Activated naive CD8-positive, alpha-beta T cell treated with anti-CD3 and anti-CD28 coated beads, Interleukin-2, amount 50 U/mL, for 24 hours (primary cell): ENCODE measurements around the gene SORCS2.

Experiments used
- ATAC-seq: fragments of 150-1000 bp; cut with Tn5 transposase; one replicate; pipeline ENCODE4 v1.10.0; 2021
- DNase-seq: peaks from one replicate; pipeline ENCODE4 v3.0.0; 2021
- H3K27ac Mint-ChIP-seq: one replicate; pipeline ENCODE4 v1.8.0; 2021; ENCODE audit warnings: mild to moderate bottlenecking, mixed read lengths
- H3K27me3 Mint-ChIP-seq: one replicate; pipeline ENCODE4 v1.8.0; 2021; ENCODE audit warnings: mixed read lengths
- H3K36me3 Mint-ChIP-seq: one replicate; pipeline ENCODE4 v1.8.0; 2021; ENCODE audit warnings: low read depth, mixed read lengths
- H3K4me1 Mint-ChIP-seq: one replicate; pipeline ENCODE4 v1.8.0; 2021; ENCODE audit warnings: mixed read lengths
- H3K4me3 Mint-ChIP-seq: one replicate; pipeline ENCODE4 v1.8.0; 2021; ENCODE audit warnings: mild to moderate bottlenecking, moderate library complexity, mixed read lengths
- H3K9me3 Mint-ChIP-seq: one replicate; pipeline ENCODE4 v1.8.0; 2021; ENCODE audit warnings: mixed read lengths

The SORCS2 gene

DNA sequence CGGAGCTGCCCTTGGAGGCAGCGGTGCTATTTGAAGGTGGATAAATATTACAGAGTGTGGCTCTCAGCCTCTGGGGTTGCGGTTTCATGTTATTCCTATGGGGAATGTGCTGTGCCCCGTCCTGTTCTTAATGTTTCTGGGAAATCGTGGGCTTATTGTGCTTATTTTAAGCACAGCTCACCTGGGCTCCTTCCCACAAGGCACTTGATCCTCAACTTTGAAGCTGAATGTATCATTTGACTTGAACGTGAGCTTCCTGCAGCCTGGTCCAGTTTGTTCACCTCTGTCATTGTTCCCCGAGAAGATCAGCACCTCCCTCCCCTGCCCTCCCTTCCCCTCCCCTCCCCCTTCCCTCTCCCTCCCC is 3.9 kb downstream of the SORCS2 start:
- no peak overlapping the region for H3K27ac Mint-ChIP-seq
- H3K4me1 Mint-ChIP-seq, result no peaks in the 10 kb centered on the region
- no peak for ATAC-seq

DNA sequence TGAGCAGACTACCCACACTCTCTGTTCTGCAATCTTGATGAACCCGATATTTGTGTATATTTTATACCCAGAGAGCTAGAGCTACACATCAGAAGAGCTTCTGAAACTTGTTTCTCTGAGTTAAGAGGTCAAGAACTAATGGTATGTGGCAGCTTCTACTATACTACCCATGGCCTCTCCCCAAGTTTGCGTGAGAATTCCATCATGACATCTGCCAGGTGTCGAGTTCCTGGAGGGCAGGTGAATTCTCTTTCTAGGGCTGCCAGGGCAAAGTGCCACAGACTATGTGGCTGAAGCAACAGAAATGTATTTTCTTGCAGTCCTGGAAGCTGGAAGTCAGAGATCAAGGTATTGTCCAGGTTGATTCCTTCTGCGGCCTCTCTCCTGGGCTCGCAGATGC is 4.4 kb downstream of the SORCS2 start:
- Mint-ChIP-seq H3K36me3 (no peaks in the 10 kb centered on the region), H3K9me3 (no peaks in the 10 kb centered on the region), H3K27me3 (peaks cover 42% of the 10 kb centered on the region), H3K4me3 (no peak overlapping the region), H3K27ac (no peak overlapping the region), H3K4me1 (no peaks in the 10 kb centered on the region)
- ATAC-seq (no peak), DNase-seq (no peak)

More for the DNA sequence above, 3.9 kb downstream of the SORCS2 start:
- no peak overlapping the region for H3K4me3 Mint-ChIP-seq
- H3K36me3 Mint-ChIP-seq, result no peaks in the 10 kb centered on the region
- no peak for DNase-seq
- H3K27me3 Mint-ChIP-seq, result peaks cover 39% of the 10 kb centered on the region
- H3K9me3 Mint-ChIP-seq, result no peaks in the 10 kb centered on the region

DNA sequence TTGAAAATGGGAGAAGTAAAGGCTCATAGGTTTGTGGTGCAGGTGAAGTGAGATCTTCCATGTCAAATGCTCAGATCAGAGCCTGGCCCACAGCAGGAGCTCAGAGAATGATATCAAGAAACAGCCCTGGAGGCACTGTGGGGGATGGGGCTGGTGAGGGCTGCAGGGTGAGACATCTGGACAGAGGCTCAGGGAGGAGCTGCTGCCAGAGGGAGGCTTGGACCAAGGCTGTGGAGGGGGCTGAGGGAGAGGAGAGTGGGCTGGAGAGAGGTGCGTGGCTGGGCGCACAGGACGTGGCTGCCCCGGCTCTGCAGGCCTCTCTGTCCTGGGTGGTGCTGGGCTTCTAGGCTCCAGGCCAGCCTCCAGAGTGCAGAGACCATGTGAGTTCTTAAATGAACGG is 5.6 kb downstream of the SORCS2 start:
- Mint-ChIP-seq H3K4me3 (no peak overlapping the region), H3K9me3 (no peaks in the 10 kb centered on the region), H3K27ac (no peak overlapping the region), H3K36me3 (no peaks in the 10 kb centered on the region), H3K27me3 (peaks cover 44% of the 10 kb centered on the region), H3K4me1 (no peaks in the 10 kb centered on the region)
- no peak for ATAC-seq
- no peak for DNase-seq

DNA sequence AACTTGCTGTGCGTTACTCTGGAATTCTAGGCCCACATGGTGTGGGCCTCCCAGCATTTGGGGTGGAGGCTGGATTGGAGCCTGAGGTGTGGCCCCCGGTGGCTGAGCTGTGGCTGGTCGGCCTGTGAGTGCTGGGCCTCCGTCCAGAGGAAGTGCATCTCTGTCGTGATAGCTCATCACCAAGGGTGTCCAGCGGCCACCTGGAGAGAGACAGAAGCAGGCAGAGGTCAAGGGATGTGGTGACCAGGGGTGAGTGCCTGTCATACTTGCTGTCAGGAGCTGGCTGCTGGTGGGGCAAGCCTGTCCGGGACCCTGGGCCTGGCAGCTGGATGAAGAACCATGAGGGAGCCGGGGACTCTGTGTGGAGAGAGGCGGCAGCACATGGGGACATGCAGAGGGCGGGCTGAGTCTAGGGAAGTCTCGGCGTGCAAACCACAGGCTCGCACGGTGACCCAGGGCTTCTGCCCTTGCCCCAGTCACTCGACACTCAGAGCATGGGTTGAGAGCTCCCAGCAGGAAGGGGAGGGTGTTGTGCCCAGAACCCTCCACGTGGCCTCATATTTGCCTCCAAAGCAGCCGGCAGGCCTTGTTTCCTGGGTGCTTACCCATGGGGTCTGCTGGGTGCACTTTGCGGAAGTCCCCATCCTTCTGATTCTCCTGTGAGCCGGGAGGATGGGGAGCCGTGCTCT is 6.2 kb downstream of the SORCS2 start:
- Mint-ChIP-seq H3K4me3 (no peak overlapping the region), H3K27ac (no peak overlapping the region), H3K36me3 (no peaks in the 10 kb centered on the region), H3K27me3 (peaks cover 39% of the 10 kb centered on the region), H3K4me1 (no peaks in the 10 kb centered on the region), H3K9me3 (no peaks in the 10 kb centered on the region)
- DNase-seq (no peak), ATAC-seq (no peak)

DNA sequence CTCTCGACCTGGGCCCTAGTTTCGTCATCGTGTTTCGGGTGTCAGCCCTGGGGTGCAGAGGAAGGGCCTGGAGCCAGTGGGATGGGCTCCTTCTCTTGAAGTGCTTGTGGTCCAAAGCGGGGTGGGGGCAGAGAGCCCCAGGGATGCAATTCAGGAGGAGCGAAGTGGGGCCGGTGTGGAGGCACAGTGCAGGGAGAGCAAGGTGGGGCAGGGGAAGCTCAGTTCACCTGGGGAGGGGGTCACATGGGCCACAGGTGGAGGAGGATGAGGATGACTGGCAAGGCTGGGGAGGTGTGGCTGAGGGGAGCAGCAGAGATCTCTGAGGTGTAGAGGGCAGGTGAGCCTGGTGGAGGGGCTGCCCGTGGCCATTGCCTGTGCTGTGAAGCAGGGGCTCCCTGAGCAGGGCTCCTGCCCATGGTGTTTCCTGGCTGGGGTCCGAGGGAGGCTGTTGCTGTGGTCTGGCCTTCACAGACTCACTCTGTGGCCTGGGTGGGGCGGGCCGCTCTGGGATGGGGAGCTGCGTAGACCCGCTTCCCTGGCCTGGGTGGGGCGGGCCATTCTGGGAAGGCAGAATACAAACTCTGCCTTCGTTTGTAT is 6.9 kb downstream of the SORCS2 start:
- Mint-ChIP-seq H3K4me1 (no peaks in the 10 kb centered on the region), H3K36me3 (no peaks in the 10 kb centered on the region), H3K27ac (no peak overlapping the region), H3K9me3 (no peaks in the 10 kb centered on the region), H3K27me3 (peaks cover 33% of the 10 kb centered on the region), H3K4me3 (no peak overlapping the region)
- DNase-seq (no peak), ATAC-seq (no peak)

DNA sequence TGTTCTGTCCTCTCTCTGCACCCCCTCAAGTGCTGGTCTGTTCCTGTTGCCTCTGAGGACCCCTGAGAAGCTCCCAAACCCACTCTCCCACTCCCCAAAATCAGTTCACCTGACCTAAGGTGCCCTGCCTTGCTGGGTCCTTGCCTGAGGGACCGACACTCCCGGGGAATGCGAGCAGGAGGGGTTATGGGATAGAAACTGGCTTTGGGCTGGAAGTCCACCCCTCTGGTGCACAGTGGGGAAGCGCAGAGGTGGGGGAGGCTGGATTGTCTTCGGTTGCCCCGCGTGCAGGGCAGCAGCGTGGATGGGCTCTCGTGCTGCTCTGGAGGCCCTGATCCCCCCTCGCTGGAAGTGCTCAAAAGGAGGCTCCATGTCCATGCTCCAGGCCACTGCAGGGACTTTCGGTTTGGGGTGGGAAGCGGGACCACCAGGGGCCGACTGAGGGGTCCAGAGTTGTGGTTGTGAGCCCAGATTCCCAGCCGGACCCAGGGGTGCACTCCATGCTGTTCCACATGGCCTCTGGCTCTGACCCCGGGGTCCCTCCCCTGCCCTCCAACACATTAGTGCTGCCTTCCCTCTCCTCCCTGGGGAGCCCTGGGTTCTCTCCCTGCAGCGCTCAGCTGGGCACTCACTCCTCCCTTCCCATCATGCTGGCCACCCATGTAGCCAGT is 7.6 kb downstream of the SORCS2 start:
- no peaks in the 10 kb centered on the region for H3K9me3 Mint-ChIP-seq

DNA sequence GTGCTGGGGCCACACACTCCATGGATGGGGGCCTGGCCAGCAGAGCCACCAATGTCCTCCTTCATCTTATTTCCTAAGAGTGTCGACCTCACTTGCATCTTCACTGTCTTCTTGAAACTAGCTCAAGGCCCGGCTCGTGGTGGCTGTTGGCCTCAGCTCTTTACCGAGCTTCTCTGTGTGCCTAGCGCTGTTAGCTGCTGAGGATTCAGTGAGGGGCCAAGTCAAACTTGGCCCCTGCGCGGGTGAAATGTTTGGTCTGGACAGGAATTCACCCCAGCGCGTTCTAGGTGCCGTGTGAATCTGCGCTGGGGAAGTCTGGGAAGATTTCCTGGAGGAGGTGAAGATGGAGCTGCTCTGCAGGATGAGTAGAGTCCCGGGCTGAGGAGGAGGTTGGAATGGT is 8.5 kb downstream of the SORCS2 start:
- no peaks in the 10 kb centered on the region for H3K9me3 Mint-ChIP-seq
- H3K36me3 Mint-ChIP-seq, result no peaks in the 10 kb centered on the region
- no peak for DNase-seq
- no peak overlapping the region for H3K4me3 Mint-ChIP-seq
- H3K4me1 Mint-ChIP-seq, result no peaks in the 10 kb centered on the region
- H3K27me3 Mint-ChIP-seq, result peaks cover 24% of the 10 kb centered on the region
- H3K27ac Mint-ChIP-seq, result no peak overlapping the region
- ATAC-seq, result no peak

More for the DNA sequence above, 7.6 kb downstream of the SORCS2 start:
- no peak for ATAC-seq
- Mint-ChIP-seq H3K27me3 (peaks cover 26% of the 10 kb centered on the region), H3K4me3 (no peak overlapping the region), H3K27ac (no peak overlapping the region), H3K4me1 (no peaks in the 10 kb centered on the region), H3K36me3 (no peaks in the 10 kb centered on the region)
- no peak for DNase-seq

DNA sequence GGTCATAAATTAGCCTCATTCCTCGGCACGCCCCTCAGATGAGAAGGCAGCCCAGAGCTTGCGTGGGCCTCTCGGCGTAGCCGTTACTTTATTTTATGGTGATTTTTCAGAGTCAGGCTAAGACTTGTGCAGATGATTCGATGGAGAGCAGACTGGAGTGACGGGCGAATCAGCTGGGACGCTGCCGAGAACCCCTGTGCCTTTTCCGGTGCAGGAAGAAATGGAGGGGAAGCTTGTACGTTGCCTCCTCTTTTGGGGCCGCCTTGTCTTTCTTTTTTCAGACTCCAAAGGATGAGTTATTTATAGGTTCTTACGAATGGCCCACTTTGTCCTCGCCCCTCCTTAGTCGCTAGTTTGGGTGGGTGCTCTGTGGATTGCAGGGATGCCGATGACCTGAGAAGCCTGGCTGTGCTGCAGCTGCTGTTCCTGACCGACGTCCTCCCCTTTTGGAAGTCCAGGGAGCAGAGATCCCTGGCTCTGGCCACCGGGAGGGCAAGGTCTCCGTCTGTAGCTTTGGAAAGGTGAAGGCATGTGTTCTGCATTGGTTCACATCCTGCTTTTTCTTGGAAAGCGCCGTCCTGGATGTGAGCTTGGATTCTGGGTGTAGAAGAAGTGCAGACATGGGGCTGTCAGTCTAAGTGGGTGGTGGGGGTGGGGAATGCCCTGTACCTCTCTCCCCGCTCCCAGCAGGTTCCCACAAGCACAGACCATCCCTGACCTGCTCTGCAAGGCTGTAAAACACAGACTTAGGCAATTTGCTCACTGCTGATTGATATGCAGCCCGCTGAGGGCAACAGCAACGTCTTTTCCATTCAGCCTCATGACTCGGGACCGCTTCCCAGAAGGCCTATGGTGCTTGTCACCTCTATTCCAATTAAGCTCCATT is 9.3 kb downstream of the SORCS2 start:
- no peak for ATAC-seq
- Mint-ChIP-seq H3K9me3 (no peaks in the 10 kb centered on the region), H3K4me3 (no peak overlapping the region), H3K27ac (no peak overlapping the region), H3K4me1 (no peaks in the 10 kb centered on the region), H3K36me3 (no peaks in the 10 kb centered on the region), H3K27me3 (peaks cover 21% of the 10 kb centered on the region)
- DNase-seq, result no peak

DNA sequence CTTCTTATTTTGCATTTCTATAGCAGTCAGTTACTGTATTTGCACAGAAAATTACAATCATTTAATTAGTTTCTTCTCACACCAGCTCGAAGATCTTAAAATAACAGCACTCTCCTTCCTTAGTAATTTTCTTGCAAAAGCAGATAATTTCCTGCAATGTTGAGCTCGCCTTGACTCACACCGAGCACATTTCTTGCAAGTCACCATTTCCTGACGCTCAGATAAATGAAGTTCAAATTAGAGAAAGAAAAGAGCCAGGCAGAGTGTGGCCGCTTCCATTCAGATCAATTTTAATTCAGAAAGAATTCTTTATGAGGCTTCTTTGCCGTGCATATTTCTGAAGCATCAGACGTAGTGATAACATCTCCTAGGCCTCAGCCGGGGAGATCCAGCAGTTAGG is 10.1 kb downstream of the SORCS2 start:
- DNase-seq, result no peak
- Mint-ChIP-seq H3K9me3 (no peaks in the 10 kb centered on the region), H3K27ac (no peak overlapping the region), H3K4me3 (no peak overlapping the region), H3K36me3 (no peaks in the 10 kb centered on the region), H3K4me1 (no peaks in the 10 kb centered on the region), H3K27me3 (peaks cover 20% of the 10 kb centered on the region)
- ATAC-seq, result no peak

DNA sequence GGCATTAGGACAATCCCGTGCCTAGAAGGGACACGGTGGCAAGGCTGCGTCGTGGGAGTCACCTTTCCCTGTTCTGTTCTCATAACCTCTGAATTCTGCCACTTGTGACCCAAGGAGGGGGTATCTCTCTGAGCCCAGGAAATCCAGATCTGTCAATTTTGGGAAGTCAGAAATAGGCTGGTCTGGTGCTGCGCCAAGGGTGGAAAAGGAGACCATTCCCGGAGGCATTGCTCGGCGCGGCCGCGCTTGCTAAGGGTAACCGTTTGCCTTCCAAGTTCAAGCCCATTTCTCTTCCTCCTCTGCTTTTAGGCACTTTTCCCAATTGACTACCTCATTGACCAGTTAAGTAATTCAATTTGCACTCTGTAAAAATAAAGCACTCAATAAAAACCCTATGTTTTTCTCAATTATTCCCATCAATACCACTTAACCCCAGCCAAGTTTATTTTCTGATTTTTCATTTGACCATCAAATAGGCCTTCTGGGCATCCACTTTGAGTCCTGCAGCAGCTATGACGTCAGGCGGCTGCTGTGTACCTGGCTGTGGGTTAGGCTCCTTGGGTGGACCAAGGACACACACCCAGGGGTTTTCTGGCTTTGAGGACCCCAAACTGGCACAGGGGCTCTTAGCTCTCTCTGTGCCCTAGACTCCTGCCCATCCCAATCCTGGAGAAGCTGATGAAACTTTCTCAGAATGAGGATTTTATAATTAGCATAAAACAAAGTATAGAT is 12.5 kb downstream of the SORCS2 start:
- H3K27me3 Mint-ChIP-seq, result peaks cover 16% of the 10 kb centered on the region
- DNase-seq (no peak), ATAC-seq (no peak)
- no peaks in the 10 kb centered on the region for H3K4me1 Mint-ChIP-seq
- H3K4me3 Mint-ChIP-seq, result no peak overlapping the region
- H3K27ac Mint-ChIP-seq, result no peak overlapping the region
- no peaks in the 10 kb centered on the region for H3K36me3 Mint-ChIP-seq
- no peaks in the 10 kb centered on the region for H3K9me3 Mint-ChIP-seq

DNA sequence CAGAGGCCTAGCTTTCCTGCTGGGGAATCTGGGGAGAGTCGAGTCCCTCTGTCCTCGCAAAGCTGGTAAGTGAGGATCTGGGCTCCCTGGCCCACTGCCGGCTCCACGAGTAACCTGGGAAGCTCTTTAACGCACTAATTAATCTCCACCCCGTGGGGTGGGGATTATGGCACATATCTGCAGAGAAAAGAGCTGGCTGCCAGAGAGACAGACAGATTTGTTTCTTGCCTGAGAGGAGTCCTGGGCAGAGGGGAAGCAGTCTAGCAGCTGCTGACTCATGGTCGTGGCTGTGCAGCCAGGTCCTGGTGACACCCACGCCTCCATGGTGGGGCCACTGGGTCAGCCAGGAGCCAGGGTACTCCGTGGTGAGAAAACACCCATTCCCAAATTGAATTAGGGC is 14.0 kb downstream of the SORCS2 start:
- H3K36me3 Mint-ChIP-seq, result no peaks in the 10 kb centered on the region
- no peaks in the 10 kb centered on the region for H3K9me3 Mint-ChIP-seq
- H3K27ac Mint-ChIP-seq, result no peak overlapping the region
- no peak overlapping the region for H3K4me3 Mint-ChIP-seq
- no peaks in the 10 kb centered on the region for H3K4me1 Mint-ChIP-seq
- DNase-seq (no peak), ATAC-seq (no peak)
- H3K27me3 Mint-ChIP-seq, result peaks cover 12% of the 10 kb centered on the region

DNA sequence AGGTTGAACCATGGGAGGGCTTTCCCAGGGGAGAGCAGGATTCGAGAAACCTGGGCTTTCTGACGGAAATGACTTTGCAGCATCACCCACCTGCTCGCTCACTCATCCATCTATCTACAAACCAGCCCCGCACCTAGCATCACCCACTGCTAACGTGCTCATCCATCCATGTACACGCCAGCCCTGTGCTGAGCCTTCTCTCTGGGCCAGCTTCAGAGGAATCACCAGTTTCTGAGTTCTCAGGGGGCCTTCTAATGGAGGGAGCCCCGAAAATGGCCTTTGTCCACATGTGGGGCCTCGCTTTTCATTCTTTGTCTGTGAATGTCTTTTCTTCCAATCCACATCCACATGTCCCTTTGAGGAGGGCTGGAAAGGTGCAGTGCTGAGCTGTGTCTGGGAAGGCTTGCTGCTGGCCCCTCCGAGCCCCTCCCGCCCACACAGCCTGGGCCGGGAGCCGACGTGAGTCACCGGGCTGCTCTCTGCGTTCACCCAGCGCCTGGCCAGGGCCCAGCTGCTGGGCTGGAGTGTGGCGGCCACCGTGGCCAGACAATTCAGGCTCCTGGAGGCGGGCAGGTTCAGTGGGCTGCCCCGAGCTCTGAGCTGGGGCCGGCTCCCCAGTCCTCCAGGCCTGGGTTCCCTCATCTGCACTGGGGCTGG is 14.7 kb downstream of the SORCS2 start:
- H3K27ac Mint-ChIP-seq, result no peak overlapping the region
- no peak overlapping the region for H3K4me3 Mint-ChIP-seq
- ATAC-seq (no peak), DNase-seq (no peak)
- no peaks in the 10 kb centered on the region for H3K9me3 Mint-ChIP-seq
- no peaks in the 10 kb centered on the region for H3K4me1 Mint-ChIP-seq
- H3K36me3 Mint-ChIP-seq, result no peaks in the 10 kb centered on the region
- H3K27me3 Mint-ChIP-seq, result peaks cover 7% of the 10 kb centered on the region

DNA sequence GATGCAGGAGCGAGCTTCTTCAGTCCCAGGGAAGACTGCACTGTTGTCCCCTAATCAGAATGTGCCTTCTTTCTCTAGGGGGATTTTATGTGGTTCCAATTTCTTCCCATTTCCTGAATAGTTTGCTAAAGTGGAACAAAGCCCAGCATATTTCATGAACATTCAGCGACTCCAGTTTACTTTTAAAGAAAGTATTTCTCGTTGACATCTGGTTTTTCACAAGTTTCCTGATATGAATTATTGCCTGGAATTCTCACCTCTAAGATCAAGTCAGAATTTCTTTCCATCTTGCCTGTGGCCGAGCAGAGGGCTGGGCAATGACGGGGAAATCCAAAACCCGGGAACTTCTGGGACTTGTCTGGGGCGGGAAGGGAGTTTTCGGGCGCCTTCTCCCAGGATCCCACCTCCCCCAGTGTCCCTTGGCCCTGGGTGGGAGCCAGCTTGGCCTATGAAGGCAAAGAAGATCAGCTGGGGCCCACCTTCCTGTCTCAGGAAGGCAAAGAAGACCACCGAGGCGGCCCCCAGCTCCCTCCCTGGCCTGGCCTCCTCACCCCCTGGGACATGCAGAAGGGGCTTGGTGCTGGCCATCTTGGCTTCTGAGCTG is 15.4 kb downstream of the SORCS2 start:
- peaks cover 6% of the 10 kb centered on the region for H3K27me3 Mint-ChIP-seq
- no peak for DNase-seq
- H3K27ac Mint-ChIP-seq, result no peak overlapping the region
- H3K36me3 Mint-ChIP-seq, result no peaks in the 10 kb centered on the region
- H3K4me1 Mint-ChIP-seq, result no peaks in the 10 kb centered on the region
- no peak overlapping the region for H3K4me3 Mint-ChIP-seq
- ATAC-seq, result no peak
- no peaks in the 10 kb centered on the region for H3K9me3 Mint-ChIP-seq
